OCI-LY7 (cell line): Measurements from ENCODE around the gene CCNC.

Experiments
- EZH2phosphoT487 ChIP-seq: fragments of 200-600 bp; sonication (generic); IDR thresholded peaks from 2 replicates; pipeline ENCODE4 v1.6.1; 2018; ENCODE audit warnings: low read depth, borderline replicate concordance, mild to moderate bottlenecking, mixed run types, antibody characterized with exemption, low read length, moderate library complexity, mixed read lengths
- TF ChIP-seq, protein P1 (sequence below): fragments of 200-600 bp; sonication (generic); conservative IDR thresholded peaks from 2 replicates; pipeline ENCODE4 v1.5.1; 2014; ENCODE audit warnings: mild to moderate bottlenecking, antibody characterized with exemption, low read length, moderate library complexity, mixed read lengths

DNA sequence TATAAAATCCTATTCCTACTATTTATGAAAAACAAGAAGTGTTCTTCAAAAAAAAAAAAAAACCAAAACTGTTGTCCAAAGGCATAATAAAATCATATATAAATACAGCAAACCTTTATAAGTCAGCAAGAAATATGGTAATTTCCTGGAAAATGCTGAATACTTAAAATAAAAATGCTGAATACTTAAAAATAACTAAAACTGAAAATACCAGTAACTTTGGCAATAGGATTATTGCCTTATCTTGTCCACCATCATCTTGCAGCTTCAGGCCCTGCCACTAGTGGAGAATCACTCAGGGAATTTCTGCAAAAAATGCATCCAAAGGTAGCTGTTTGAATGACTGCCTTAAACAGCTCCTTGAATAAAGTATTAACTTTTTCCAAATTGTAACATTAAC is 24.5 kb downstream of the CCNC start:
- TF ChIP-seq, protein P1, sequence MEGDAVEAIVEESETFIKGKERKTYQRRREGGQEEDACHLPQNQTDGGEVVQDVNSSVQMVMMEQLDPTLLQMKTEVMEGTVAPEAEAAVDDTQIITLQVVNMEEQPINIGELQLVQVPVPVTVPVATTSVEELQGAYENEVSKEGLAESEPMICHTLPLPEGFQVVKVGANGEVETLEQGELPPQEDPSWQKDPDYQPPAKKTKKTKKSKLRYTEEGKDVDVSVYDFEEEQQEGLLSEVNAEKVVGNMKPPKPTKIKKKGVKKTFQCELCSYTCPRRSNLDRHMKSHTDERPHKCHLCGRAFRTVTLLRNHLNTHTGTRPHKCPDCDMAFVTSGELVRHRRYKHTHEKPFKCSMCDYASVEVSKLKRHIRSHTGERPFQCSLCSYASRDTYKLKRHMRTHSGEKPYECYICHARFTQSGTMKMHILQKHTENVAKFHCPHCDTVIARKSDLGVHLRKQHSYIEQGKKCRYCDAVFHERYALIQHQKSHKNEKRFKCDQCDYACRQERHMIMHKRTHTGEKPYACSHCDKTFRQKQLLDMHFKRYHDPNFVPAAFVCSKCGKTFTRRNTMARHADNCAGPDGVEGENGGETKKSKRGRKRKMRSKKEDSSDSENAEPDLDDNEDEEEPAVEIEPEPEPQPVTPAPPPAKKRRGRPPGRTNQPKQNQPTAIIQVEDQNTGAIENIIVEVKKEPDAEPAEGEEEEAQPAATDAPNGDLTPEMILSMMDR: no peak
- TF ChIP-seq EZH2phosphoT487: no peak
